Body of pancreas (tissue), 4 donors: ENCODE measurements around the gene SNRK.

Experiments used
- CTCF ChIP-seq, 7 experiments: fragments of 450-650 bp in 4 of 7; fragments of 200-600 bp in 3 of 7; sonication (generic) in 3 of 7; IDR thresholded peaks; one replicate each; pipeline ENCODE4 v1.5.1; 2016 to 2019; ENCODE audit warnings: antibody characterized with exemption in 7 of 7
- POLR2A ChIP-seq, 3 donors: fragments of 450-650 bp; IDR thresholded peaks; one replicate each; pipeline ENCODE4 v1.6.1; 2016; ENCODE audit warnings: antibody characterized with exemption in 3 of 3, mild to moderate bottlenecking in 2 of 3

GRCh38 chr3:43399034-43399433 lies 112.7 kb downstream of the SNRK start:
- TF ChIP-seq CTCF (IDR thresholded peaks at IDR 0.05) (no peak), POLR2A (IDR thresholded peaks at IDR 0.05) (no peak)
